ENCODE data around the gene SLC10A7.

SLC10A7 gene

GRCh38 chr4:146260521-146260920 is 261.2 kb downstream of the SLC10A7 start:
- no peaks in the 10 kb centered on the region for H3K9me3 ChIP-seq (ENCODE audit: insufficient read depth, low read length)
- H2AFZ ChIP-seq (ENCODE audit: low read depth, low read length, severe bottlenecking) = no peak overlapping the region

GRCh38 chr4:146257511-146257910 is 264.2 kb downstream of the SLC10A7 start:
- H3K36me3 ChIP-seq (ENCODE audit: low read length) = no peaks in the 10 kb centered on the region
- no peak overlapping the region for H2AFZ ChIP-seq (ENCODE audit: low read depth, low read length, severe bottlenecking)
- no peak for TF ChIP-seq CTCF (IDR thresholded peaks at IDR 0.05; ENCODE audit: insufficient read depth, low read length, poor library complexity, severe bottlenecking)
- no peaks in the 10 kb centered on the region for H3K9me2 ChIP-seq (replicated peaks; ENCODE audit: insufficient read depth, low read length)
- H3K27me3 ChIP-seq (ENCODE audit: low read length) = no peaks in the 10 kb centered on the region
- no peaks in the 10 kb centered on the region for H4K20me1 ChIP-seq (ENCODE audit: low read depth, low read length)
- no peaks in the 10 kb centered on the region for H3K79me2 ChIP-seq (ENCODE audit: insufficient read depth, low read length)
- no peak overlapping the region for H3K9ac ChIP-seq (ENCODE audit: low read length)
- no peaks in the 10 kb centered on the region for H3F3A ChIP-seq (ENCODE audit: insufficient read depth)
- no peak overlapping the region for H3K27ac ChIP-seq (ENCODE audit: low read depth, low read length)
- no peak overlapping the region for H3K4me2 ChIP-seq (ENCODE audit: low read depth, low read length, poor library complexity, severe bottlenecking)
- no peaks in the 10 kb centered on the region for H3K9me3 ChIP-seq (ENCODE audit: insufficient read depth, low read length)
- no peak overlapping the region for H3K4me3 ChIP-seq (ENCODE audit: insufficient read depth, low read length, poor library complexity, severe bottlenecking)

More at GRCh38 chr4:146260521-146260920, 261.2 kb downstream of the SLC10A7 start:
- Histone ChIP-seq H3K27ac (ENCODE audit: low read depth, low read length) (no peak overlapping the region), H3F3A (ENCODE audit: insufficient read depth) (no peaks in the 10 kb centered on the region), H3K36me3 (ENCODE audit: low read length) (no peaks in the 10 kb centered on the region), H3K27me3 (ENCODE audit: low read length) (no peaks in the 10 kb centered on the region), H3K9ac (ENCODE audit: low read length) (no peak overlapping the region), H3K9me2 (replicated peaks; ENCODE audit: insufficient read depth, low read length) (no peaks in the 10 kb centered on the region), H4K20me1 (ENCODE audit: low read depth, low read length) (no peaks in the 10 kb centered on the region), H3K79me2 (ENCODE audit: insufficient read depth, low read length) (no peaks in the 10 kb centered on the region), H3K4me3 (ENCODE audit: insufficient read depth, low read length, poor library complexity, severe bottlenecking) (no peak overlapping the region), H3K4me2 (ENCODE audit: low read depth, low read length, poor library complexity, severe bottlenecking) (no peak overlapping the region)
- TF ChIP-seq EZH2phosphoT487 (conservative IDR thresholded peaks at IDR 0.05; ENCODE audit: low read length) = no peak

- Histone ChIP-seq H4K20me1 (ENCODE audit: low read depth, low read length) (no peaks in the 10 kb centered on the region), H3K9ac (ENCODE audit: low read length) (no peak overlapping the region), H3K27me3 (ENCODE audit: low read length) (no peaks in the 10 kb centered on the region), H3K4me2 (ENCODE audit: low read depth, low read length, poor library complexity, severe bottlenecking) (no peak overlapping the region), H2AFZ (ENCODE audit: low read depth, low read length, severe bottlenecking) (no peak overlapping the region), H3K79me2 (ENCODE audit: insufficient read depth, low read length) (no peaks in the 10 kb centered on the region), H3K36me3 (ENCODE audit: low read length) (no peaks in the 10 kb centered on the region), H3K27ac (ENCODE audit: low read depth, low read length) (no peak overlapping the region), H3K9me3 (ENCODE audit: insufficient read depth, low read length) (no peaks in the 10 kb centered on the region), H3K4me3 (ENCODE audit: insufficient read depth, low read length, poor library complexity, severe bottlenecking) (no peak overlapping the region), H3K9me2 (replicated peaks; ENCODE audit: insufficient read depth, low read length) (no peaks in the 10 kb centered on the region), H3F3A (ENCODE audit: insufficient read depth) (no peaks in the 10 kb centered on the region)
- TF ChIP-seq CTCF (IDR thresholded peaks at IDR 0.05; ENCODE audit: insufficient read depth, low read length, poor library complexity, severe bottlenecking) (no peak), EZH2phosphoT487 (conservative IDR thresholded peaks at IDR 0.05; ENCODE audit: low read length) (no peak)
Observed at GRCh38 chr4:146256328-146256727, 265.4 kb downstream of the SLC10A7 start.

GRCh38 chr4:146255874-146256273 is 265.9 kb downstream of the SLC10A7 start:
- no peaks in the 10 kb centered on the region for H3K27me3 ChIP-seq (ENCODE audit: low read length)
- H3K9me3 ChIP-seq (ENCODE audit: insufficient read depth, low read length) = no peaks in the 10 kb centered on the region
- H3F3A ChIP-seq (ENCODE audit: insufficient read depth) = no peaks in the 10 kb centered on the region
- no peak overlapping the region for H3K4me3 ChIP-seq (ENCODE audit: insufficient read depth, low read length, poor library complexity, severe bottlenecking)
- H3K9ac ChIP-seq (ENCODE audit: low read length) = no peak overlapping the region
- H2AFZ ChIP-seq (ENCODE audit: low read depth, low read length, severe bottlenecking) = no peak overlapping the region
- no peaks in the 10 kb centered on the region for H3K9me2 ChIP-seq (replicated peaks; ENCODE audit: insufficient read depth, low read length)
- no peaks in the 10 kb centered on the region for H3K79me2 ChIP-seq (ENCODE audit: insufficient read depth, low read length)
- no peak overlapping the region for H3K27ac ChIP-seq (ENCODE audit: low read depth, low read length)
- no peaks in the 10 kb centered on the region for H3K36me3 ChIP-seq (ENCODE audit: low read length)
- H3K4me2 ChIP-seq (ENCODE audit: low read depth, low read length, poor library complexity, severe bottlenecking) = no peak overlapping the region
- TF ChIP-seq CTCF (IDR thresholded peaks at IDR 0.05; ENCODE audit: insufficient read depth, low read length, poor library complexity, severe bottlenecking) (no peak), EZH2phosphoT487 (conservative IDR thresholded peaks at IDR 0.05; ENCODE audit: low read length) (no peak)
- no peaks in the 10 kb centered on the region for H4K20me1 ChIP-seq (ENCODE audit: low read depth, low read length)

All from SU-DHL-6 (cell line).